PC-3 (cell line): Measurements from ENCODE around the gene EIF4G3. TPM values are rescaled to one million over a fixed set of nuclear protein-coding genes. Genes with fewer than 3 reads are reported as not detected.

Experiments used
- ATAC-seq: fragments of 200-7000 bp; cut with Tn5 transposase; 2 replicates; pipeline ENCODE4 v1.9.1; 2020; ENCODE audit warnings: mild to moderate bottlenecking, moderate library complexity
- BruUV-seq: library from RNA; stranded (reverse); fragments of 400-500 nt; replicated peaks from 2 replicates; lab custom pipeline; 2021; lab: Mats Ljungman, UMichigan
- CTCF ChIA-PET: fragments of 300-600 bp; sonication (Branson Sonifier 250); formaldehyde crosslinking; loops from one replicate; lab custom pipeline; 2022; ENCODE audit warnings: antibody characterized with exemption; lab: Charles Lee
- POLR2A ChIA-PET: fragments of 300-600 bp; sonication (Branson Sonifier 250); formaldehyde crosslinking; loops from one replicate; lab custom pipeline; 2022; ENCODE audit warnings: antibody characterized with exemption; ENCODE audit not compliant: unreplicated experiment; lab: Charles Lee
- DNase-seq: peaks from one replicate; pipeline ENCODE4 v3.0.0-alpha.2; 2015
- H2AFZ ChIP-seq: fragments of 300-600 bp; sonication (generic); 2 replicates; pipeline ENCODE4 v1.6.0; 2016; ENCODE audit warnings: antibody characterized with exemption, low read length
- H3F3A ChIP-seq: fragments of 300-600 bp; sonication (generic); one replicate; pipeline ENCODE4 v1.6.0; 2017; ENCODE audit warnings: antibody characterized with exemption, low read length, control low read depth, mild to moderate bottlenecking; ENCODE audit not compliant: unreplicated experiment
- H3K27ac ChIP-seq: fragments of 300-600 bp; sonication (generic); 2 replicates; pipeline ENCODE4 v1.5.1; 2016; ENCODE audit warnings: mild to moderate bottlenecking, low read length
- H3K27me3 ChIP-seq: fragments of 300-600 bp; sonication (generic); 2 replicates; pipeline ENCODE4 v1.6.1; 2016; ENCODE audit warnings: low read length, mixed read lengths
- H3K36me3 ChIP-seq: fragments of 300-600 bp; sonication (generic); 2 replicates; pipeline ENCODE4 v1.6.1; 2016; ENCODE audit warnings: low read depth, mixed run types, low read length, mixed read lengths
- H3K4me1 ChIP-seq: fragments of 300-600 bp; sonication (generic); 2 replicates; pipeline ENCODE4 v1.5.1; 2016; ENCODE audit warnings: low read length; ENCODE audit not compliant: insufficient read depth
- H3K4me2 ChIP-seq: fragments of 300-600 bp; sonication (generic); 2 replicates; pipeline ENCODE4 v1.6.0; 2016; ENCODE audit warnings: low read length
- H3K4me3 ChIP-seq: fragments of 300-600 bp; sonication (generic); 2 replicates; pipeline ENCODE4 v1.5.1; 2016; ENCODE audit warnings: mild to moderate bottlenecking, low read length, mixed read lengths
- H3K79me2 ChIP-seq: fragments of 300-600 bp; sonication (generic); 2 replicates; pipeline ENCODE4 v1.6.1; 2017; ENCODE audit warnings: low read length, mixed read lengths
- H3K9ac ChIP-seq: fragments of 300-600 bp; sonication (generic); 2 replicates; pipeline ENCODE4 v1.6.0; 2016; ENCODE audit warnings: mild to moderate bottlenecking, low read length
- H3K9me2 ChIP-seq: fragments of 300-600 bp; sonication (generic); replicated peaks from 2 replicates; pipeline ENCODE4 v1.6.1; 2016; ENCODE audit warnings: mixed run types, low read length, mixed read lengths
- H3K9me3 ChIP-seq: fragments of 300-600 bp; sonication (generic); 2 replicates; pipeline ENCODE4 v1.6.1; 2016; ENCODE audit warnings: low read length, mixed read lengths
- H4K20me1 ChIP-seq: fragments of 300-600 bp; sonication (generic); 2 replicates; pipeline ENCODE4 v1.6.1; 2016; ENCODE audit warnings: low read length, mixed read lengths
- CTCF ChIP-seq: fragments of 300-600 bp; sonication (generic); conservative IDR thresholded peaks from 2 replicates; pipeline ENCODE4 v1.5.1; 2017; ENCODE audit warnings: antibody characterized with exemption, low read depth, mild to moderate bottlenecking, low read length
- EZH2 ChIP-seq: fragments of 300-600 bp; sonication (generic); IDR thresholded peaks from one replicate; pipeline ENCODE4 v1.6.1; 2017; ENCODE audit warnings: antibody characterized with exemption, mild to moderate bottlenecking, low read length; ENCODE audit not compliant: unreplicated experiment
- EZH2phosphoT487 ChIP-seq: fragments of 300-600 bp; sonication (generic); IDR thresholded peaks from 2 replicates; pipeline ENCODE4 v1.6.1; 2018; ENCODE audit warnings: mild to moderate bottlenecking, antibody characterized with exemption, low read length, borderline replicate concordance
- intact Hi-C: fragments of 100-400 bp; cut with micrococcal nuclease; formaldehyde crosslinking; loops from 2 replicates; pipeline ENCODE4 v1.9.0; 2023
- total RNA-seq: library from RNA; depleted of rRNA; stranded (reverse); fragments of >200 nt; gene quantifications from 2 replicates; pipeline ENCODE4 v1.2.3, GENCODE V29; 2014

Gene EIF4G3
- total RNA-seq, 1 experiment from 2014 or later = 16.9 TPM

GRCh38 chr1:21034725-21035628, 141.7 kb downstream of the EIF4G3 start:
- ATAC-seq (no peak), DNase-seq (no peak)
- Histone ChIP-seq H3K36me3 (no peaks in the 10 kb centered on the region), H3K9me3 (no peaks in the 10 kb centered on the region), H3K27me3 (no peaks in the 10 kb centered on the region), H3K79me2 (peaks cover 6% of the 10 kb centered on the region), H2AFZ (no peak overlapping the region), H3K4me1 (no peaks in the 10 kb centered on the region), H3K9me2 (no peaks in the 10 kb centered on the region), H4K20me1 (no peaks in the 10 kb centered on the region), H3K9ac (no peak overlapping the region), H3K4me3 (no peak overlapping the region), H3K27ac (no peak overlapping the region), H3F3A (no peaks in the 10 kb centered on the region), H3K4me2 (no peak overlapping the region)
- ChIA-PET POLR2A (no interaction called here), CTCF (no interaction called here)
- no TSS peak for BruUV-seq
- intact Hi-C loops = no loop called here
- TF ChIP-seq EZH2 (no peak), CTCF (no peak), EZH2phosphoT487 (no peak)

- intact Hi-C loops = no loop called here
- no peak overlapping the region for H3K27ac ChIP-seq
- no peaks in the 10 kb centered on the region for H3K9me3 ChIP-seq
- no peak overlapping the region for H3K4me2 ChIP-seq
- DNase-seq (no peak), ATAC-seq (no peak)
- no peak overlapping the region for H2AFZ ChIP-seq
- no peaks in the 10 kb centered on the region for H3K9me2 ChIP-seq
- ChIA-PET CTCF (no interaction called here), POLR2A (no interaction called here)
- H3K36me3 ChIP-seq = no peaks in the 10 kb centered on the region
- H4K20me1 ChIP-seq = no peaks in the 10 kb centered on the region
- H3K79me2 ChIP-seq = peaks cover 6% of the 10 kb centered on the region; the same call in 1 of the 2 replicates
- no peaks in the 10 kb centered on the region for H3K4me1 ChIP-seq
- H3K9ac ChIP-seq = no peak overlapping the region
- H3K27me3 ChIP-seq = no peaks in the 10 kb centered on the region
- no peak for TF ChIP-seq EZH2
- TF ChIP-seq EZH2phosphoT487 = no peak
- TF ChIP-seq CTCF = no peak
- no peak overlapping the region for H3K4me3 ChIP-seq
- BruUV-seq = no TSS peak
- no peaks in the 10 kb centered on the region for H3F3A ChIP-seq
Observed at GRCh38 chr1:21032741-21033140, 144.0 kb downstream of the EIF4G3 start.

- TF ChIP-seq CTCF (no peak), EZH2phosphoT487 (no peak), EZH2 (no peak)
- H3K9me2 ChIP-seq = no peaks in the 10 kb centered on the region
- 0 out of 2 replicates have a peak, but pooled peaks cover 2% of the 10 kb centered on the region for H3K79me2 ChIP-seq
- H3K4me3 ChIP-seq = no peak overlapping the region
- CTCF ChIA-PET = no interaction called here
- H3K27ac ChIP-seq = no peak overlapping the region
- ATAC-seq (no peak), DNase-seq (no peak)
- no peaks in the 10 kb centered on the region for H3F3A ChIP-seq
- no peaks in the 10 kb centered on the region for H3K9me3 ChIP-seq
- POLR2A ChIA-PET = no interaction called here
- intact Hi-C loops = no loop called here
- no peaks in the 10 kb centered on the region for H3K27me3 ChIP-seq
- no peak overlapping the region for H3K9ac ChIP-seq
- H3K4me1 ChIP-seq = no peaks in the 10 kb centered on the region
- no TSS peak for BruUV-seq
- no peak overlapping the region for H3K4me2 ChIP-seq
- H3K36me3 ChIP-seq = no peaks in the 10 kb centered on the region
- H4K20me1 ChIP-seq = no peaks in the 10 kb centered on the region
- H2AFZ ChIP-seq = no peak overlapping the region
Observed at GRCh38 chr1:21030181-21030580, 146.5 kb downstream of the EIF4G3 start.
